Keratinocyte (primary cell): Measurements from ENCODE around the gene GLI2. TPM values are rescaled to one million over a fixed set of nuclear protein-coding genes. Genes with fewer than 3 reads are reported as not detected.

ENCODE experiments used
- DNase-seq: peaks from one replicate; pipeline ENCODE4 v3.0.0-alpha.2; 2011; ENCODE audit warnings: low read depth, missing footprints, low spot score
- FAIRE-seq: peaks from 2 replicates; lab custom pipeline; 2011; peaks lifted over from hg19 to GRCh38; lab: Jason Lieb, UNC
- H2AFZ ChIP-seq: 2 replicates; pipeline ENCODE4 v1.6.0; 2012; ENCODE audit warnings: low read length, control low read depth, inconsistent platforms; ENCODE audit not compliant: control insufficient read depth
- H3K27ac ChIP-seq: 2 replicates; pipeline ENCODE4 v1.5.1; 2011; ENCODE audit warnings: low read length; ENCODE audit not compliant: control insufficient read depth, insufficient read depth
- H3K27me3 ChIP-seq: 3 replicates; pipeline ENCODE4 v1.6.0; 2011; ENCODE audit warnings: low read length; ENCODE audit not compliant: control insufficient read depth, insufficient read depth; ENCODE audit errors: extremely low read depth
- H3K36me3 ChIP-seq, 2 experiments: 2 replicates in 1 of 2; 3 replicates in 1 of 2; pipeline ENCODE4 v1.5.1; 2011; ENCODE audit warnings: low read length in 2 of 2, mild to moderate bottlenecking in 1 of 2; ENCODE audit not compliant: control insufficient read depth in 2 of 2, insufficient read depth in 2 of 2; ENCODE audit errors: extremely low read depth in 1 of 2
- H3K4me1 ChIP-seq: 3 replicates; pipeline ENCODE4 v1.5.1; 2011; ENCODE audit warnings: low read length; ENCODE audit not compliant: control insufficient read depth, insufficient read depth; ENCODE audit errors: extremely low read depth
- H3K4me2 ChIP-seq: 3 replicates; pipeline ENCODE4 v1.6.0; 2011; ENCODE audit warnings: low read depth, low read length; ENCODE audit not compliant: control insufficient read depth, insufficient read depth; ENCODE audit errors: extremely low read depth
- H3K4me3 ChIP-seq, 3 experiments: fragments of 200-600 bp in 1 of 3; sonication (generic) in 1 of 3; 2 replicates in 2 of 3; 3 replicates in 1 of 3; pipeline ENCODE4 v1.5.1; 2011 to 2016; ENCODE audit warnings: low read length in 3 of 3, mild to moderate bottlenecking in 3 of 3, control low read depth in 2 of 3, inconsistent platforms in 1 of 3, low read depth in 1 of 3, mixed read lengths in 1 of 3, mixed run types in 1 of 3, moderate library complexity in 1 of 3; ENCODE audit not compliant: control insufficient read depth in 2 of 3, insufficient read depth in 2 of 3; ENCODE audit errors: extremely low read depth in 1 of 3
- H3K79me2 ChIP-seq: 2 replicates; pipeline ENCODE4 v1.6.0; 2012; ENCODE audit warnings: low read length; ENCODE audit not compliant: control insufficient read depth, insufficient read depth
- H3K9ac ChIP-seq: 3 replicates; pipeline ENCODE4 v1.6.0; 2011; ENCODE audit warnings: low read length; ENCODE audit not compliant: control insufficient read depth, insufficient read depth; ENCODE audit errors: extremely low read depth
- H3K9me1 ChIP-seq: 3 replicates; pipeline ENCODE4 v1.6.0; 2011; ENCODE audit warnings: low read length; ENCODE audit not compliant: control insufficient read depth, insufficient read depth; ENCODE audit errors: extremely low read depth
- H3K9me3 ChIP-seq: 2 replicates; pipeline ENCODE4 v1.5.1; 2012; ENCODE audit warnings: low read depth, low read length; ENCODE audit not compliant: control insufficient read depth
- H4K20me1 ChIP-seq: 3 replicates; pipeline ENCODE4 v1.6.0; 2011; ENCODE audit warnings: low read length; ENCODE audit not compliant: control insufficient read depth, insufficient read depth; ENCODE audit errors: extremely low read depth
- EZH2 ChIP-seq: IDR thresholded peaks from one replicate; pipeline ENCODE4 v1.6.1; 2012; ENCODE audit warnings: inconsistent platforms, mild to moderate bottlenecking, low read length, moderate library complexity
- dilution Hi-C: fragments of 300-500 bp; cut with MboI; formaldehyde crosslinking; loops from one replicate; pipeline ENCODE4 v1.7.0; 2020; ENCODE audit warnings: low sequenced_read_pairs; ENCODE audit not compliant: extremely low pct_ligation_motif_present
- polyA plus RNA-seq, 5 experiments: library from polyadenylated mRNA; depleted of rRNA in 3 of 5; stranded (reverse) in 3 of 5; stranded (forward) in 1 of 5; unstranded in 1 of 5; fragments of >200 nt; gene quantifications; 1 replicate in 1 of 5; 2 replicates in 3 of 5; 3 replicates in 1 of 5; pipeline versions ENCODE4 v1.2.1 to v1.2.3, GENCODE V29; 2011 to 2012; ENCODE audit warnings: missing spikeins in 2 of 5, low read depth in 1 of 5, low replicate concordance in 1 of 5
- TF ChIP-seq, protein P1 (sequence below), 3 experiments: IDR thresholded peaks in 1 of 3; conservative IDR thresholded peaks in 1 of 3; optimal IDR thresholded peaks in 1 of 3; 2 replicates in 2 of 3; 3 replicates in 1 of 3; pipeline versions ENCODE3 to v1.5.1; 2011; ENCODE audit warnings: low read length in 3 of 3, mild to moderate bottlenecking in 3 of 3, moderate library complexity in 2 of 3, control low read depth in 1 of 3, inconsistent platforms in 1 of 3; ENCODE audit not compliant: insufficient read depth in 2 of 3; ENCODE audit errors: extremely low read depth in 1 of 3

Gene GLI2
- polyA plus RNA-seq, 1 donor (not counting 4 experiments of a cell fraction or from before 2014, with no cell fraction given): 0.04 TPM

DNA sequence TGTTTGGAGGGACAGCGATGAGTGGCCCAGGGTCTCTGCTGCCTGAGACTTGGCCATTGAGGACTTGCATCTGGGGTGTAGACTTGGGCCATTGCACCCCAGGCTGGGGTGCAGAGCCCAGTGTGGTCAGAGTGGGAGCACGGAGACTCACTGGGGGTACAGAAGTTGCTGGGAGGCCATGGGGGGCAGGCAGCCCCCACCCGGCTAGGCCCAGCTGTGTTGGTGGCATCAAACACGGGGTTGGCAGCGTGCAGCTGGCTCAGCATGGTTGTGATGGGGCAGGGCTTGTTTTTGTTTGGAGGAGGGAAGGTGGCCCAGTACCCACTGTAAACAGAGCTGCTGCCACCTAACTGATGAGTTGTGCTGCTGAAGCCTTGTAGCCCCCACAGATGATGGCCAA lies 42.1 kb downstream of the GLI2 start:
- TF ChIP-seq EZH2: no peak
- TF ChIP-seq, protein P1, sequence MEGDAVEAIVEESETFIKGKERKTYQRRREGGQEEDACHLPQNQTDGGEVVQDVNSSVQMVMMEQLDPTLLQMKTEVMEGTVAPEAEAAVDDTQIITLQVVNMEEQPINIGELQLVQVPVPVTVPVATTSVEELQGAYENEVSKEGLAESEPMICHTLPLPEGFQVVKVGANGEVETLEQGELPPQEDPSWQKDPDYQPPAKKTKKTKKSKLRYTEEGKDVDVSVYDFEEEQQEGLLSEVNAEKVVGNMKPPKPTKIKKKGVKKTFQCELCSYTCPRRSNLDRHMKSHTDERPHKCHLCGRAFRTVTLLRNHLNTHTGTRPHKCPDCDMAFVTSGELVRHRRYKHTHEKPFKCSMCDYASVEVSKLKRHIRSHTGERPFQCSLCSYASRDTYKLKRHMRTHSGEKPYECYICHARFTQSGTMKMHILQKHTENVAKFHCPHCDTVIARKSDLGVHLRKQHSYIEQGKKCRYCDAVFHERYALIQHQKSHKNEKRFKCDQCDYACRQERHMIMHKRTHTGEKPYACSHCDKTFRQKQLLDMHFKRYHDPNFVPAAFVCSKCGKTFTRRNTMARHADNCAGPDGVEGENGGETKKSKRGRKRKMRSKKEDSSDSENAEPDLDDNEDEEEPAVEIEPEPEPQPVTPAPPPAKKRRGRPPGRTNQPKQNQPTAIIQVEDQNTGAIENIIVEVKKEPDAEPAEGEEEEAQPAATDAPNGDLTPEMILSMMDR (optimal IDR thresholded peaks at IDR 0.05 in 1 of 3, IDR thresholded peaks at IDR 0.05 in 1 of 3, conservative IDR thresholded peaks at IDR 0.05 in 1 of 3; ENCODE audit: extremely low read depth in 1 of 3, insufficient read depth in 2 of 3, low read length in 3 of 3): no peak
- no peaks in the 10 kb centered on the region for H3K27me3 ChIP-seq
- no peak overlapping the region for H3K4me2 ChIP-seq
- no peak for FAIRE-seq
- H3K4me3 ChIP-seq: no peak overlapping the region
- H3K36me3 ChIP-seq: no peaks in the 10 kb centered on the region
- H3K79me2 ChIP-seq: no peaks in the 10 kb centered on the region
- no peaks in the 10 kb centered on the region for H3K9me1 ChIP-seq
- no peak overlapping the region for H3K27ac ChIP-seq
- no peak overlapping the region for H3K9ac ChIP-seq
- no peaks in the 10 kb centered on the region for H3K9me3 ChIP-seq
- dilution Hi-C loops: no loop called here
- no peak overlapping the region for H2AFZ ChIP-seq
- DNase-seq: no peak
- no peaks in the 10 kb centered on the region for H4K20me1 ChIP-seq
- H3K4me1 ChIP-seq: peaks cover 15% of the 10 kb centered on the region

DNA sequence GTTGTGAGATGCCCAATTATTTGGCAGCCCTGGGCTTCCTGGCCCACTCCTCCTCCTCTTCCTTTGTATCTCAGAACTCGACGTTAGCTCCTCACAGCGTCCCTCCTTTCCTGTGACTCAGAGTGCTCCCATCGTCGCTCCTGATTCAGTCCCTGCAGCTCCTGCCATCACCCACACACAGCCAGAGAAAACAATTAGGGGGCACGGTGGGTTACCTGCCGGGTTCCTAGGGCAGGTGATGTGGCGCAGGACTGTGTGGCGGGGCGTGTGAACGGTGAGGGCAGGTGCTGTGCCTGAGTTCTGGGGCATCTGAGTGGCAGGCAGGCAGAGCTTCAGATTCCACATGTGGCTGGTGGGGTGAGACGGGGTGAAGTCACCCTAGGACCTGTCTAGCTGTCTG lies 42.6 kb downstream of the GLI2 start:
- no peaks in the 10 kb centered on the region for H4K20me1 ChIP-seq
- peaks cover 19% of the 10 kb centered on the region for H3K4me1 ChIP-seq
- dilution Hi-C loops: no loop called here
- H3K4me3 ChIP-seq: no peak overlapping the region
- TF ChIP-seq, protein P1 (optimal IDR thresholded peaks at IDR 0.05 in 1 of 3, IDR thresholded peaks at IDR 0.05 in 1 of 3, conservative IDR thresholded peaks at IDR 0.05 in 1 of 3; ENCODE audit: extremely low read depth in 1 of 3, insufficient read depth in 2 of 3, low read length in 3 of 3): no peak
- no peak for TF ChIP-seq EZH2
- H3K4me2 ChIP-seq: no peak overlapping the region
- H3K9me3 ChIP-seq: no peaks in the 10 kb centered on the region
- DNase-seq (no peak), FAIRE-seq (no peak)
- no peak overlapping the region for H3K9ac ChIP-seq
- no peak overlapping the region for H2AFZ ChIP-seq
- H3K9me1 ChIP-seq: no peaks in the 10 kb centered on the region
- H3K79me2 ChIP-seq: no peaks in the 10 kb centered on the region
- H3K27ac ChIP-seq: no peak overlapping the region
- H3K36me3 ChIP-seq: no peaks in the 10 kb centered on the region
- H3K27me3 ChIP-seq: no peaks in the 10 kb centered on the region
